Calu3 (cell line): Measurements from ENCODE around the gene BRD1. TPM values are rescaled to one million over a fixed set of nuclear protein-coding genes. Genes with fewer than 3 reads are reported as not detected.
A peak's percentile ranks its signal among the peaks of the same experiment; 100 is the strongest.

Experiments
- BruUV-seq: library from RNA; stranded (reverse); fragments of 400-500 nt; replicated peaks from 2 replicates; lab custom pipeline; 2021; lab: Mats Ljungman, UMichigan
- CTCF ChIA-PET: fragments of 300-600 bp; sonication (Branson Sonifier 250); formaldehyde crosslinking; loops from one replicate; lab custom pipeline; 2022; ENCODE audit warnings: antibody characterized with exemption; lab: Charles Lee
- DNase-seq: peaks from one replicate; pipeline ENCODE4 v3.0.0; 2022
- H3K27ac Mint-ChIP-seq: one replicate; pipeline ENCODE4 v1.8.0; 2022; ENCODE audit warnings: mixed read lengths; ENCODE audit not compliant: unreplicated experiment
- H3K27me3 Mint-ChIP-seq: one replicate; pipeline ENCODE4 v1.8.0; 2022; ENCODE audit warnings: mixed read lengths; ENCODE audit not compliant: unreplicated experiment
- H3K36me3 Mint-ChIP-seq: one replicate; pipeline ENCODE4 v1.8.0; 2022; ENCODE audit warnings: mild to moderate bottlenecking, moderate library complexity, mixed read lengths; ENCODE audit not compliant: insufficient read depth, unreplicated experiment
- H3K4me1 Mint-ChIP-seq: one replicate; pipeline ENCODE4 v1.8.0; 2022; ENCODE audit warnings: mild to moderate bottlenecking, low read depth, mixed read lengths; ENCODE audit not compliant: unreplicated experiment
- H3K4me3 Mint-ChIP-seq: one replicate; pipeline ENCODE4 v1.8.0; 2022; ENCODE audit warnings: mild to moderate bottlenecking, low read depth, moderate library complexity, mixed read lengths; ENCODE audit not compliant: unreplicated experiment
- H3K9me3 Mint-ChIP-seq: one replicate; pipeline ENCODE4 v1.8.0; 2022; ENCODE audit warnings: low read depth, mixed read lengths; ENCODE audit not compliant: unreplicated experiment
- intact Hi-C: fragments of 100-400 bp; cut with micrococcal nuclease; formaldehyde crosslinking; loops from one replicate; pipeline ENCODE4 v1.10.0; 2022; ENCODE audit not compliant: unreplicated experiment
- total RNA-seq: library from RNA; stranded (reverse); gene quantifications from 2 replicates; pipeline ENCODE4 v1.2.3, GENCODE V29; 2022
- TF ChIP-seq, protein P1 (sequence below): fragments of 200-600 bp; IDR thresholded peaks from one replicate; pipeline ENCODE4 v1.8.0; 2022; ENCODE audit warnings: antibody characterized with exemption; ENCODE audit not compliant: unreplicated experiment

The BRD1 gene
- total RNA-seq, 1 experiment from 2014 or later: 41.4 TPM

DNA sequence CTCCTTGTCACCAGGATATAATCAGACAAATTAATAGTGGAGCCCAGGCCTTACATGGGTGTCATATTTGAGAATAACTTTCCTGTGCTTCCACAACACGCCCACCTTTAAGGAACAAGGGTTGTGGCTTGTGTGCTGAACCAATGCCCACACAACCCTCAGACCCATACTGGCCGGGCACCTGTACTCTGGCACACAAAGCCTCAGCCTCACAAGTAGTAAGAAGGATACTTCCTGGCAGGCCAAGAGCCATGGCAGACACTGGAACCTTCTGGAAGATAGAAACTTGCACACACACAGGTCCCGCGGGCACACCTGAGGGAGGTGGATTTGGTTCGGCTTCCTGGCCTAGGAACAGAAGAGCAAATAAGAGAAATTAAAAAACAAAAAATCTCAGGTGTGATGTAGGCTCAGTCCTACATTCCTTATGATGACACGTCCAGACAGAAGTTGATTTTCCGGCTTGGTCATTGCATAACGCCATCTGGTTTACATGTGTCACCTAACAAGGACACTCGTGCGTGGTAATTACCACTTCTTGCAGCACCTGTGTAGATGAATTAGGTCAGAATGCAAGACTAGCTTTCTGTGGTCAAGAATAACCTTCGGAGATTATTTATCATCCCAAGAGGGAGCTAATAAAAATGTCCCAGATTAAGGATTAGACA is 5.8 kb upstream of the BRD1 start:
- Mint-ChIP-seq H3K4me1 (peaks cover 36% of the 10 kb centered on the region), H3K27ac (peak overlapping the region; percentile 92), H3K27me3 (peaks cover 17% of the 10 kb centered on the region), H3K9me3 (peaks cover 6% of the 10 kb centered on the region), H3K4me3 (peak overlapping the region; percentile 18), H3K36me3 (peaks cover 42% of the 10 kb centered on the region)
- TF ChIP-seq, protein P1, sequence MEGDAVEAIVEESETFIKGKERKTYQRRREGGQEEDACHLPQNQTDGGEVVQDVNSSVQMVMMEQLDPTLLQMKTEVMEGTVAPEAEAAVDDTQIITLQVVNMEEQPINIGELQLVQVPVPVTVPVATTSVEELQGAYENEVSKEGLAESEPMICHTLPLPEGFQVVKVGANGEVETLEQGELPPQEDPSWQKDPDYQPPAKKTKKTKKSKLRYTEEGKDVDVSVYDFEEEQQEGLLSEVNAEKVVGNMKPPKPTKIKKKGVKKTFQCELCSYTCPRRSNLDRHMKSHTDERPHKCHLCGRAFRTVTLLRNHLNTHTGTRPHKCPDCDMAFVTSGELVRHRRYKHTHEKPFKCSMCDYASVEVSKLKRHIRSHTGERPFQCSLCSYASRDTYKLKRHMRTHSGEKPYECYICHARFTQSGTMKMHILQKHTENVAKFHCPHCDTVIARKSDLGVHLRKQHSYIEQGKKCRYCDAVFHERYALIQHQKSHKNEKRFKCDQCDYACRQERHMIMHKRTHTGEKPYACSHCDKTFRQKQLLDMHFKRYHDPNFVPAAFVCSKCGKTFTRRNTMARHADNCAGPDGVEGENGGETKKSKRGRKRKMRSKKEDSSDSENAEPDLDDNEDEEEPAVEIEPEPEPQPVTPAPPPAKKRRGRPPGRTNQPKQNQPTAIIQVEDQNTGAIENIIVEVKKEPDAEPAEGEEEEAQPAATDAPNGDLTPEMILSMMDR: no peak
- intact Hi-C loops: no loop called here
- TSS peak; percentile 87 for BruUV-seq
- DNase-seq: peak; percentile 76
- CTCF ChIA-PET: no interaction called here

DNA sequence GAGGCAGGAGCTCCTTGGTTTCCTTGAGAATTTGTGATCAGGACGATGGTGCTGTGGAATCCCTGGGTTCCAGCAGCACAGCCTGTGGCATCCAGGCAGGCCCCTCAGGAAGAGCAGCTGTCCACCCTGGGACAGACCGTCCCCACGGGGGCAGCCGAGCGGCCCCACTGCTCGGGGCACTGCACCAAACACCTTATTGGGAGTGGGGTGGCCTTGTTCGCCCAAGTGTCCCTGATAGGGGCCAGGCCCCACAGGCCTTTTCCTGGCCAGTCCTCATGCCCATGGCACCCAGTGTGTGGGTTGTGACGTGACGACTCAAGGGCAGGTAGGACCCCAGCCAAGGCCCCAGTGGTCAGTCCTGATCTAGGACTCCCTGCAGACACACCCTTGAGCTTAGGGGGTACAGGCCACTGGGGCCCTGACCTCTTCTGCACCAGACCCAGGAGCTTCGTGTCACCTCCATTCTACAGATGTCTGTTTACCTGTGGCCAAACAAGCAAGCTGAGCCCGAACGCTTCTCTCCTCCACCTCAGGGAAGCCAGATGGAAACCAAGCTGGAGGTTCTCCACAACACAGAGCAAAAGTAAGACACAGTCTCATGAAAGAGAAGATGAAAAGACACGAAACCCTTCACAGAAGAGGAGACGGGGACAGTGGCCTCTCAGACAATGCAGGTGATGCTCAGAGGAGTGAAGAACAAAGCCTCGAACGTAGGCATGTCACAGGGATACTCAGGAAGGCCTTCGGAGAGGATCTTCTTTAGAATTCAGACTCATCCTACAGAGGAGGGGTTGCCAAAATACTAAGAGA is 1.6 kb upstream of the BRD1 start:
- no TSS peak for BruUV-seq
- Mint-ChIP-seq H3K9me3 (peaks cover 6% of the 10 kb centered on the region), H3K4me3 (peak overlapping the region; percentile 21), H3K4me1 (peaks cover 19% of the 10 kb centered on the region), H3K36me3 (peaks cover 67% of the 10 kb centered on the region), H3K27me3 (no peaks in the 10 kb centered on the region), H3K27ac (peak overlapping the region; percentile 33)
- TF ChIP-seq, protein P1: no peak
- DNase-seq: no peak
- CTCF ChIA-PET: no interaction called here
- intact Hi-C loops: no loop called here

DNA sequence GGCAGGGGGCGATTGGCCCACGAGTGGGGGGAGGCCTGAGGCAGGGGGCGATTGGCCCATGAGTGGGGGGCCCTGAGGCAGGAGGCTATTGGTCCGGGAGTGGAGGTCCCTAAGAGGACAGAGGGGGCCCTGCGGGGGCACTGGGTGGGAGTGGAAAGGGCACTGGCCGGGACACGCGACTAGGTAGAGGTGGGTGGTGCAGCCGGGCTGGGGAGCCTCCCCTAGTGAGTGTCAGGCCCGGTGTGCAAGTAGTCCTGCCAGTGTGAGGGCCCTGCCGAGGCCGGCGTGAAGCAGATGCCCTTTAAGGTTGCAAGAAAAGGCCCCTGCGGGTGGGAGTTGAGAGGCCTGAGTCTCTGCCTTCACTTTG is 909 bp upstream of the BRD1 start:
- H3K27ac Mint-ChIP-seq: no peak overlapping the region
- H3K36me3 Mint-ChIP-seq: peaks cover 67% of the 10 kb centered on the region
- H3K27me3 Mint-ChIP-seq: no peaks in the 10 kb centered on the region
- no TSS peak for BruUV-seq
- no peak for DNase-seq
- peaks cover 23% of the 10 kb centered on the region for H3K4me1 Mint-ChIP-seq
- TF ChIP-seq, protein P1: no peak
- CTCF ChIA-PET: no interaction called here
- H3K4me3 Mint-ChIP-seq: peak overlapping the region; percentile 21
- intact Hi-C loops: no loop called here
- H3K9me3 Mint-ChIP-seq: peaks cover 6% of the 10 kb centered on the region

DNA sequence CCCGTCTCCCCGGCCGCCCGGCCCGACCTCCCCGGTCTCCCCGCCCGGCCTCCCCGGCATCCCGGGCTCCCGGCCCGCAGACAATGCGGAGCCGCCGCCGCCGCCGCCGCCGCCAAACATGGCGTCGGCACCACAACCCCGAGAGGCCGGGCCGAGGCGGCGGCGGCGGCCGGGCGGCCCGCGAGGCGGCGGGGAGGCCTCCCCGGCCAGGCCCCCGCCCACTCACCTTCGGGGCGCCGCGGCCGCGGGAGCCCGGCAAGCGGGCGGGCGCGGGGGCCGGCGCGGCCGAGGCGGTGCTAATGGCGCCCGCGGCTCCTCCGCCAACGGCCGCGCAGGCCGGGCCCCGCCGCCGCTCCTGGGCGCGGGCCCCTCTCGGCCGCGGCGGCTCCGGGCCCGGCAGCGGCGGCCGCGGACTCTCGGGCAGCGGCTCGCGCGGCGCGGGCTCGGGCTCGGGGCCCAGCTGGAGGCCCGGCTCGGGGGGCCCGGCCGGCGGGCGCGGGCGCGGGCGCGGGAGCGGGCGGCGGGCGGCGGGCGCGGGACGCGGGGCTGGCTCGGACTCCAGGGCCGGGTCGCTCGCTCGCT is 311 bp downstream of the BRD1 start:
- Mint-ChIP-seq H3K36me3 (peaks cover 67% of the 10 kb centered on the region), H3K27ac (no peak overlapping the region), H3K4me1 (peaks cover 15% of the 10 kb centered on the region), H3K9me3 (peaks cover 6% of the 10 kb centered on the region), H3K4me3 (peak overlapping the region; percentile 85), H3K27me3 (no peaks in the 10 kb centered on the region)
- intact Hi-C loops: loop anchor here (2.0 kb wide), 1 partner anchor 51 kb away; no protein-coding TSS in a partner anchor
- DNase-seq: peak; percentile 40
- CTCF ChIA-PET: no interaction called here
- TF ChIP-seq, protein P1: no peak
- no TSS peak for BruUV-seq
